K562 (cell line): ENCODE measurements around the gene DDX60. TPM values are rescaled to one million over a fixed set of nuclear protein-coding genes. Genes with fewer than 3 reads are reported as not detected.

Experiments used
- ATAC-seq: fragments of 200-7000 bp; cut with Tn5 transposase; 3 replicates; pipeline ENCODE4 v1.9.1; 2020; ENCODE audit warnings: moderate library complexity
- BruUV-seq: library from RNA; stranded (reverse); fragments of 400-500 nt; replicated peaks from 2 replicates; lab custom pipeline; 2021; lab: Mats Ljungman, UMichigan
- CTCF ChIA-PET: fragments of 300-600 bp; formaldehyde crosslinking; extraction: SDS; loops from one replicate; lab custom pipeline; 2021; ENCODE audit warnings: low intra/inter-chr PET ratio; lab: Yijun Ruan, JAX
- POLR2A ChIA-PET: fragments of 300-600, 350-650 bp; sonication (Branson Sonifier 250); formaldehyde crosslinking; extraction: SDS; loops from one replicate; lab custom pipeline; 2021; ENCODE audit warnings: antibody characterized with exemption, inconsistent platforms; lab: Yijun Ruan, JAX
- DNase-seq, 4 experiments: peaks; one replicate each; pipeline versions ENCODE4 v3.0.0 to v3.0.0-alpha.2; 2011 to 2018; ENCODE audit warnings: low spot score in 3 of 4, mixed read lengths in 3 of 4; ENCODE audit errors: extremely low read depth in 1 of 4
- FAIRE-seq: peaks from 2 replicates; lab custom pipeline; 2011; peaks lifted over from hg19 to GRCh38; lab: Jason Lieb, UNC
- H2AFZ ChIP-seq: 2 replicates; pipeline ENCODE4 v1.6.0; 2011; ENCODE audit warnings: low read depth, low read length, control low read depth, inconsistent platforms
- H3K27ac ChIP-seq: fragments of 200-600 bp; 3 replicates; pipeline ENCODE4 v1.8.0; 2011; ENCODE audit warnings: low read depth, mild to moderate bottlenecking, control low read depth, inconsistent platforms, low read length, moderate library complexity, mixed read lengths; ENCODE audit errors: extremely low read depth
- H3K27me3 ChIP-seq, 2 experiments: fragments of 300-600 bp in 1 of 2; 2 replicates in 1 of 2; 3 replicates in 1 of 2; pipeline versions ENCODE4 v1.6.0 to v1.8.0; 2011; ENCODE audit warnings: inconsistent platforms in 2 of 2, low read length in 2 of 2, mild to moderate bottlenecking in 1 of 2, mixed read lengths in 1 of 2, moderate library complexity in 1 of 2; ENCODE audit not compliant: control insufficient read depth in 2 of 2, insufficient read depth in 2 of 2
- H3K36me3 ChIP-seq: fragments of 300-600 bp; 3 replicates; pipeline ENCODE4 v1.8.0; 2011; ENCODE audit warnings: mild to moderate bottlenecking, low read length, inconsistent platforms; ENCODE audit not compliant: control insufficient read depth, insufficient read depth
- H3K4me1 ChIP-seq, 2 experiments: fragments of 200-600 bp in 1 of 2; replicated peaks in 1 of 2; 2 replicates in 1 of 2; 3 replicates in 1 of 2; pipeline versions ENCODE4 v1.5.1 to v1.8.0; 2011; ENCODE audit warnings: inconsistent platforms in 2 of 2, low read length in 2 of 2, mild to moderate bottlenecking in 1 of 2, mixed read lengths in 1 of 2, moderate library complexity in 1 of 2; ENCODE audit not compliant: control insufficient read depth in 2 of 2, insufficient read depth in 2 of 2
- H3K4me2 ChIP-seq: 2 replicates; pipeline ENCODE4 v1.6.1; 2011; ENCODE audit warnings: low read length, control low read depth, inconsistent platforms, mixed read lengths; ENCODE audit not compliant: insufficient read depth
- H3K4me3 ChIP-seq: fragments of 200-600 bp; sonication (generic), shearing (Covaris generic); 2 replicates; pipeline ENCODE4 v1.5.1; 2016; ENCODE audit warnings: control low read depth, inconsistent platforms
- H3K79me2 ChIP-seq: fragments of 200-600 bp; 3 replicates; pipeline ENCODE4 v1.8.0; 2011; ENCODE audit warnings: low read length, inconsistent platforms; ENCODE audit not compliant: control insufficient read depth, insufficient read depth
- H3K9ac ChIP-seq, 2 experiments: 2 replicates each; pipeline versions ENCODE4 v1.6.0 to v1.6.1; 2011; ENCODE audit warnings: low read depth in 2 of 2, low read length in 2 of 2, control low read depth in 1 of 2, inconsistent platforms in 1 of 2, mild to moderate bottlenecking in 1 of 2, mixed read lengths in 1 of 2; ENCODE audit not compliant: insufficient read depth in 1 of 2
- H3K9me1 ChIP-seq: one replicate; pipeline ENCODE4 v1.6.0; 2011; ENCODE audit warnings: inconsistent platforms, mild to moderate bottlenecking, low read length, moderate library complexity; ENCODE audit not compliant: control insufficient read depth, insufficient read depth
- H3K9me3 ChIP-seq: replicated peaks from 2 replicates; pipeline ENCODE4 v1.5.1; 2011; ENCODE audit warnings: low read depth, low read length, inconsistent platforms; ENCODE audit not compliant: control insufficient read depth, insufficient read depth
- H4K20me1 ChIP-seq: replicated peaks from 2 replicates; pipeline ENCODE4 v1.6.1; 2011; ENCODE audit warnings: low read length, inconsistent platforms, mixed read lengths; ENCODE audit not compliant: control insufficient read depth, insufficient read depth
- ARNT ChIP-seq, 2 experiments: fragments of 450-650 bp; IDR thresholded peaks; 2 replicates each; pipeline ENCODE4 v1.6.1; 2016; ENCODE audit warnings: mild to moderate bottlenecking in 1 of 2
- FOXP1 ChIP-seq: sonication (generic); formaldehyde crosslinking; IDR thresholded peaks from 2 replicates; pipeline ENCODE4 v1.8.0; 2022; ENCODE audit warnings: mild to moderate bottlenecking, missing genetic modification reagents
- NCOA4 ChIP-seq: fragments of 450-650 bp; IDR thresholded peaks from 2 replicates; pipeline ENCODE4 v1.6.1; 2018; ENCODE audit warnings: mild to moderate bottlenecking; ENCODE audit not compliant: partially characterized antibody
- RERE ChIP-seq: sonication (generic); formaldehyde crosslinking; IDR thresholded peaks from 2 replicates; pipeline ENCODE4 v1.8.0; 2023; ENCODE audit warnings: missing genetic modification reagents, mild to moderate bottlenecking, borderline replicate concordance
- SMAD1 ChIP-seq: fragments of 150-350 bp; IDR thresholded peaks from 2 replicates; pipeline ENCODE4 v1.6.1; 2014; ENCODE audit warnings: low read length, low read depth; ENCODE audit not compliant: partially characterized antibody
- TRIM28 ChIP-seq: fragments of 450-650 bp; IDR thresholded peaks from 2 replicates; pipeline ENCODE4 v1.6.1; 2017
- WGBS: fragments of 100-300 bp; shearing (Covaris generic); methylation state at CpG from one replicate; pipeline ENCODE4 v1.1.6; 2016; ENCODE audit warnings: low coverage, mixed read lengths; ENCODE audit not compliant: insufficient coverage; ENCODE audit errors: missing lambda C conversion rate; 5-methylcytosine and 5-hydroxymethylcytosine counted together
- in situ Hi-C: fragments of 300-500 bp; cut with MboI; formaldehyde crosslinking; loops from 4 replicates; pipeline ENCODE4 v1.15.0; 2018; ENCODE audit warnings: inconsistent platforms, mixed read lengths
- intact Hi-C: fragments of 100-400 bp; cut with micrococcal nuclease; formaldehyde crosslinking; loops from 2 replicates; pipeline ENCODE4 v1.14.2; 2022
- polyA plus RNA-seq, 8 experiments: library from polyadenylated mRNA; depleted of rRNA in 4 of 8; stranded (reverse) in 5 of 8; unstranded in 3 of 8; fragments of >200 nt; fragmentation: Nextera tagmentation in 2 of 8; fragmentation: Illumina TruSeq in 1 of 8; extraction: Ambion mirVana in 2 of 8; extraction: Trizol in 1 of 8; gene quantifications; 2 replicates each; pipeline versions ENCODE4 v1.2.1 to v1.2.3, GENCODE V29; 2011 to 2014; ENCODE audit warnings: inconsistent platforms in 1 of 8, missing spikeins in 1 of 8
- total RNA-seq, 7 experiments: library from RNA; depleted of rRNA in 6 of 7; stranded (reverse); fragments of >200 nt in 6 of 7; fragmentation: Illumina TruSeq in 2 of 7; extraction: Trizol in 2 of 7; gene quantifications; 2 replicates each; pipeline versions ENCODE4 v1.2.1 to v1.2.3, GENCODE V29; 2011 to 2021; ENCODE audit warnings: low replicate concordance in 1 of 7

The DDX60 gene
- total and polyA plus RNA-seq, 9 of the 15 experiments (the other 6 are each of a cell fraction or from before 2014, with no cell fraction given), result 0.06 to 0.25 (median 0.13) TPM

- intact Hi-C loops (no loop called here), in situ Hi-C loops (no loop called here)
- no peak overlapping the region for H3K4me2 ChIP-seq
- H3K4me1 ChIP-seq, result no peaks in the 10 kb centered on the region
- 0% methylated on average over 9 of the region's 9 CpGs for WGBS
- FAIRE-seq, result peak; percentile 23
- ChIA-PET POLR2A (no interaction called here), CTCF (no interaction called here)
- no peak overlapping the region for H3K9ac ChIP-seq
- H2AFZ ChIP-seq, result no peak overlapping the region
- no peaks in the 10 kb centered on the region for H4K20me1 ChIP-seq
- no peaks in the 10 kb centered on the region for H3K79me2 ChIP-seq
- no TSS peak for BruUV-seq
- H3K36me3 ChIP-seq, result no peaks in the 10 kb centered on the region
- no peaks in the 10 kb centered on the region for H3K27me3 ChIP-seq
- ATAC-seq, result no peak
- no peak overlapping the region for H3K27ac ChIP-seq
- no peaks in the 10 kb centered on the region for H3K9me3 ChIP-seq
- TF ChIP-seq NCOA4 (no peak), SMAD1 (no peak), TRIM28 (no peak), FOXP1 (CRISPR knock-in tag) (no peak), RERE (no peak), ARNT (IDR thresholded peaks at IDR 0.05) (no peak)
- H3K4me3 ChIP-seq, result no peak overlapping the region
- H3K9me1 ChIP-seq, result no peaks in the 10 kb centered on the region
- DNase-seq, result no peak
These were observed 44.7 kb downstream of the DDX60 start for GRCh38 chr4:168273838-168274237.
